Middle frontal gyrus (tissue), 1 donor: ENCODE results near the gene MACROD2.
"Not testable (repeated sequence)": the region's sequence is repeated elsewhere in the genome, so short reads cannot be mapped to it uniquely, and the experiment has no call there.

ENCODE experiments used
- DNase-seq: peaks from one replicate; pipeline ENCODE4 v3.0.0-alpha.2; 2015; ENCODE audit warnings: low spot score; ENCODE audit errors: extremely low spot score

Gene MACROD2

GRCh38 chr20:15310361-15310760 is 1315.0 kb downstream of the MACROD2 start:
- DNase-seq: no peak

DNA sequence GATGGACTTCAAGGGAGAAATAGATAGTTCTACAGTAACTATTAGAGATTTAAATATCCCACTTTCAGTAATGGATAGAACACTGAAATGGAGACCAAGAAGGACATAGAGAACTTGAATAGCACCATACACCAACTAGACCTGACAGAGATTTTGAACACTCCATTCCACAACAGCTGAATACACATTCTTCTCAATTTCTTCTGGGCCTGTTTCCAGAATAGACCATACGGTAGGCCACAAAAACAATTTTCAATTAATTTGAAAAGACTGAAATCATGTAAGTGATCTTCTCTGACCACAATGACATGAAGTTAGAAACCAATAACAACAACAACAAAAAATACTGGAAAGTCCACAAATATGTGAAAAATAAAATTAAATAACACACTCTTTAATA is 1321.2 kb downstream of the MACROD2 start:
- no peak for DNase-seq

GRCh38 chr20:15317546-15318232 is 1322.4 kb downstream of the MACROD2 start:
- DNase-seq: no peak

GRCh38 chr20:15318682-15319081 is 1323.4 kb downstream of the MACROD2 start:
- DNase-seq: no peak

GRCh38 chr20:15319439-15319838 is 1324.1 kb downstream of the MACROD2 start:
- no peak for DNase-seq

- no peak for DNase-seq
Observed at GRCh38 chr20:15320941-15321340, 1325.6 kb downstream of the MACROD2 start.

GRCh38 chr20:15327123-15327522 is 1331.8 kb downstream of the MACROD2 start:
- no peak for DNase-seq

DNA sequence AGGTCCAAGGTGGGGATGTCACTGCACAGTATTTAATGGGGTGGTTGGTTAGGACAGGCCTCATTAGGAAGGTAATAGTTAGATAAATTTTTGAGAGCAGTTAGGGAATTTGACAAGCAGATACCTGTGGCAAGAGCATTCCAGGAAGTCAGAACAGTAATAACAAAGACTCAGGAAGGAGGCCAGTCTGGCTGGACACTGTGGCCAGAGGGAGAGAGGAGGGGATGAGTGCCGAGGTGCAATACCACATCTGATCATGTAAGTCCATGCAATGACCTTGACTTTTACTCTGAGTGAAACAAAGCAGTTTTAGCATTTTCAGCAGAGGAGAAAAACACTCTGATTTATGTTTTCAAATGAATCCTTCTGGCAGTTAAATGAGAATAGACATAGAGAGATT is 1332.8 kb downstream of the MACROD2 start:
- no peak for DNase-seq

- DNase-seq: no peak
Observed at GRCh38 chr20:15332711-15333160, 1337.4 kb downstream of the MACROD2 start.

GRCh38 chr20:15333170-15333569 is 1337.9 kb downstream of the MACROD2 start:
- no peak for DNase-seq

GRCh38 chr20:15336011-15336410 is 1340.7 kb downstream of the MACROD2 start:
- no peak for DNase-seq

- DNase-seq: no peak
Observed at GRCh38 chr20:15336536-15336935, 1341.2 kb downstream of the MACROD2 start.

GRCh38 chr20:15339264-15339663 is 1343.9 kb downstream of the MACROD2 start:
- peak; percentile 8 for DNase-seq

GRCh38 chr20:15342991-15343523 is 1347.7 kb downstream of the MACROD2 start:
- no peak for DNase-seq

- no peak for DNase-seq
Observed at GRCh38 chr20:15345287-15345686, 1350.0 kb downstream of the MACROD2 start.

- DNase-seq: no peak
Observed at GRCh38 chr20:15346657-15347280, 1351.5 kb downstream of the MACROD2 start.

- DNase-seq: no peak
Observed at GRCh38 chr20:15359056-15359455, 1363.7 kb downstream of the MACROD2 start.

DNA sequence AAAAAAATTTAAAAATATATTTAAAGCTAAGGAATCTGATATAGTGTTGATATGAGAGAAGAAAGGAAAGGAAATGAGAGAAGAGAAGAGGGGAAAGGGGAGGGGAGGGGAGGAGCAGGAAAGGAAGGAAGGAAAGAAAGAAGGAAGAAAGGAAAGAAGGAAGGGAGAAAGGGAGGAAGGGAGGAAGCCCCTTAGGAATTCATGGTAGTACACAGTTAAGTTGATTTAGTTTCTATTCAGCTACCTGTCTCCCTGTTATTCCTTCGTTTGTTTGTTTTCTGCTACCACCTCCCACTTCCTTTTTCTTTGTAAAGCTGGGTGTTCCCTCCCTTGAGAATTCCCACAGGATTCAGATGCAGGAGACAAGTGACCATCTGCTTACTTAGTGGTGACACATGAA is 1367.5 kb downstream of the MACROD2 start:
- no peak for DNase-seq

GRCh38 chr20:15364781-15365180 is 1369.5 kb downstream of the MACROD2 start:
- no peak for DNase-seq

GRCh38 chr20:15370370-15370769 is 1375.1 kb downstream of the MACROD2 start:
- no peak for DNase-seq

DNA sequence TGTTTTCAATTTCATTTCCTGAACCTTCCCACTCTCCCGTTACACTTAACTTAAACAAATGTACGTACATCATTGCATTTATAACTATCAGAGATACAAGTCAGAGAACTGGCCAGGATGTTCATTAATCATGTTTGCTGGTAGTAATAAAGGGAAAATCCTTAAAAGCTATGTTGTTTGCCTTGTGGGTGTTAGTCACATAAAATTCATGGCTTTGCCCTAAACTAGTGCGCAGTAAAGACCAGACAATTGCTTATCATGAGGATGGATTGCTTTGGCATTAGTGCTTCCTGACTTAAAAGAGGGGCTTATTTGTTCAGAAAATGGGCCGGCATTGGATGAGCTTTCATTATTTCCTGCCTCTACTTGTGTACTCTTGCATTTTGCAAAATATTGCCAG is 1379.4 kb downstream of the MACROD2 start:
- DNase-seq: no peak

DNA sequence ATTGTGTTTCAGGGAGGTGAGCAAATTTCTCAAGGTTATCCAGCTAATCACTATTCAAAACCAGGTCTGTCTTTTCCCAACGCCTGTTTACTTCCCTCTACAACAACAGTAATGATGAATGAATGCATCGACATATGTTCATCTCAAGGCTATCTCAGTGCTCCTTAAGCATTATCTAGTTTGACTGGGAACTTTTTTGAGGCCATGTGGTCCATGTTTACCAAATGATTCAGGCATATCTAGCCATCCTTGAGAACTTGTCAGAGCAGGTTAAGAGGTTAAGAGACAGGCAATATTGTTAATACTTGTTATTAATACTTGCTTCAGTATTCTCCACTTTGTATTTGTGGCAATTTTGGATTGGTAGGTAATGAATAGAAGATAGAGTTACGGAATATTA is 1380.5 kb downstream of the MACROD2 start:
- DNase-seq: no peak

- not testable (repeated sequence) for DNase-seq
Observed at GRCh38 chr20:15377603-15378002, 1382.3 kb downstream of the MACROD2 start.
